ENCODE data around the gene PEAK1. TPM values are rescaled to one million over a fixed set of nuclear protein-coding genes. Genes with fewer than 3 reads are reported as not detected.

PEAK1 gene
- total and polyA plus RNA-seq, 7 donors = 4.0 to 32.1 (median 25.3) TPM

DNA sequence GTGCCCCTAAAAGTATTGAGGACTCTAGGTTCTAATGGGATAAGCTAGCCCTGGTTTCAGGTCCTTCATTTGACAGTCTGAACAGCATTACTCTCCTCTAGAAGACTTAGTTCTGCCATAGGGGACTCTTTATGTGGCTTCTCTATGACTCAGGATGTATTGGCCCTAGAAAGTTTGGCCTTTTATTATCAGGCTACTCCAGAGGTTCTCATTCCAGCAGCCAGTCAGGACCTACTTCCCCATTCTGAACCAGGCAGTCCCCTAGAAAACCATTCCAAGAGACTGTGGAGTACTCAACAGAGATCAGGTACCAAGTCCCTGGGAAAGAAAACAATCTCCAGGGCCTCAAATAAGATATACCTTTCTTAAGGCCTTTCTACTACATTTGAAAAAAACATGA is 191.1 kb downstream of the PEAK1 start:
- Histone ChIP-seq H3K4me1 (no peaks in the 10 kb centered on the region), H3K27ac (no peak overlapping the region), H3K36me3 (ENCODE audit: insufficient read depth in 1 of 2, low read depth in 1 of 2) (no peaks in the 10 kb centered on the region), H3K9me3 (no peaks in the 10 kb centered on the region), H3K27me3 (ENCODE audit: insufficient read depth in 3 of 3, low read length in 2 of 3) (no peaks in the 10 kb centered on the region), H3K4me3 (no peak overlapping the region)
- no peak for DNase-seq
- TF ChIP-seq, protein P1, sequence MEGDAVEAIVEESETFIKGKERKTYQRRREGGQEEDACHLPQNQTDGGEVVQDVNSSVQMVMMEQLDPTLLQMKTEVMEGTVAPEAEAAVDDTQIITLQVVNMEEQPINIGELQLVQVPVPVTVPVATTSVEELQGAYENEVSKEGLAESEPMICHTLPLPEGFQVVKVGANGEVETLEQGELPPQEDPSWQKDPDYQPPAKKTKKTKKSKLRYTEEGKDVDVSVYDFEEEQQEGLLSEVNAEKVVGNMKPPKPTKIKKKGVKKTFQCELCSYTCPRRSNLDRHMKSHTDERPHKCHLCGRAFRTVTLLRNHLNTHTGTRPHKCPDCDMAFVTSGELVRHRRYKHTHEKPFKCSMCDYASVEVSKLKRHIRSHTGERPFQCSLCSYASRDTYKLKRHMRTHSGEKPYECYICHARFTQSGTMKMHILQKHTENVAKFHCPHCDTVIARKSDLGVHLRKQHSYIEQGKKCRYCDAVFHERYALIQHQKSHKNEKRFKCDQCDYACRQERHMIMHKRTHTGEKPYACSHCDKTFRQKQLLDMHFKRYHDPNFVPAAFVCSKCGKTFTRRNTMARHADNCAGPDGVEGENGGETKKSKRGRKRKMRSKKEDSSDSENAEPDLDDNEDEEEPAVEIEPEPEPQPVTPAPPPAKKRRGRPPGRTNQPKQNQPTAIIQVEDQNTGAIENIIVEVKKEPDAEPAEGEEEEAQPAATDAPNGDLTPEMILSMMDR (IDR thresholded peaks at IDR 0.05) = no peak
- intact Hi-C loops (cut with DNase I) = no loop called here
- ATAC-seq = no peak

DNA sequence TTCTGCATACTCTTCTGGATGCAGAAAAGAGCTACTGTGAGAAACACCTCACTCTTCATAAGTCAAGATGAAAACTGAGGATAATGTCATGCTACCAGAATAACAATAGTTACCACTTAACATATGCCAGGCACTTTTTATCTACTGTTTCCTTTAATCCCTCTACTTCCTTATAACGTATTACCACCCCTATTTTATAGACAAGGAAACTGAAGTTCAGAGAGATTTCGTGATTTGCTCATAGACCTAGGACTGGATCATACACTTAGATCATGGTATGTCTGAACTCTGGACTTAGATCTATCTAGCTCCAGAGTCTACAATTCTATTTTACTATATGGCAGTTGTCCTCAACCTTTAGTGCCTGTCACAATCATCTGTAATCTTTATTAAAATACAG is 193.3 kb downstream of the PEAK1 start:
- WGBS, 3 donors = 70 to 80% (median 80%) methylated on average over 2 of the region's 2 CpGs
- Histone ChIP-seq H3K27ac (no peak overlapping the region), H3K9me3 (no peaks in the 10 kb centered on the region), H3K36me3 (ENCODE audit: insufficient read depth in 1 of 2, low read depth in 1 of 2) (no peaks in the 10 kb centered on the region), H3K27me3 (ENCODE audit: insufficient read depth in 3 of 3, low read length in 2 of 3) (no peaks in the 10 kb centered on the region), H3K4me1 (no peaks in the 10 kb centered on the region), H3K4me3 (no peak overlapping the region)
- DNase-seq = no peak
- intact Hi-C loops (cut with DNase I) = no loop called here
- ATAC-seq = no peak
- TF ChIP-seq, protein P1 (IDR thresholded peaks at IDR 0.05) = no peak

DNA sequence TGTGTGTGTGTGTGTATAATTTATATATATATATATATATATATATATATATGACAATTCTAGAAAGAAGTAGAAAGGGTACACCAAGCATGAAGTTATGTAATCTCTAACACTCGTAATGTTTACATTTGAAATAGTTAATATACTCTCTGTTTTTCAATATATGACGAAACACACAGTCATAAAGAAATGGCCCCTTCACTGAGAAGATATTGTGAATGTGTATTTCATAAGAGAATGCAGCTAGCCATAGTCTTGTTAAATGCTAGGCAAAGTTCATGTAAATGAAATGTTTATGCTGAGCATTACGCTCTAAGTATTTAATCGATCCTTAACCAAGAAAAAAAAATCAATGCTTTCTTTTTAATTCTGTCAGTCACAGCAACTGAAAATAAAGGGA is 194.3 kb downstream of the PEAK1 start:
- TF ChIP-seq, protein P1 (IDR thresholded peaks at IDR 0.05) = no peak
- intact Hi-C loops (cut with DNase I) = no loop called here
- no peak overlapping the region for H3K4me3 ChIP-seq
- H3K4me1 ChIP-seq = no peaks in the 10 kb centered on the region
- H3K36me3 ChIP-seq (ENCODE audit: insufficient read depth in 1 of 2, low read depth in 1 of 2) = no peaks in the 10 kb centered on the region
- H3K9me3 ChIP-seq = no peaks in the 10 kb centered on the region
- ATAC-seq (no peak), DNase-seq (no peak)
- 94 to 95% (median 95%) methylated on average over 4 of the region's 4 CpGs for WGBS, 3 donors
- no peaks in the 10 kb centered on the region for H3K27me3 ChIP-seq (ENCODE audit: insufficient read depth in 3 of 3, low read length in 2 of 3)
- H3K27ac ChIP-seq = no peak overlapping the region

DNA sequence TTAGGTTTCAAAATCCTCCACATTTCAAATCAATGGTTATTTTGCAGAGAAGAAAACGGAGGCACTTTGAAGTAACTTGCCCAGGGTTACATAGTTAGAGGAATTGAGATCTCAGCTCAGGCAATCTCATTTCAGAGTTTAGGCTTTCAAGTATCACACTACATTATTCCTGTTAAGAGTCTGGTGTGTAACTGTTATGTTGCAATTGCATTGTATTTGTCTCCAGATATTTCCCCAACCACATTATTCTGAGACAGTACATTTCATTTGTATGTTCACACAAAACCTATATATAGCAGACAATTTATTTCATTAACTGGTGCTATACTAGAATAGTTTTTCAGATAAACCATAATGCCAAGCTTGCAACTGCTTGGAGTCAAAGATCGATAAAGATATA is 194.8 kb downstream of the PEAK1 start:
- intact Hi-C loops (cut with DNase I) = no loop called here
- no peaks in the 10 kb centered on the region for H3K9me3 ChIP-seq
- H3K27ac ChIP-seq = no peak overlapping the region
- ATAC-seq (no peak), DNase-seq (no peak)
- TF ChIP-seq, protein P1 (IDR thresholded peaks at IDR 0.05) = no peak
- 78 to 86% (median 79%) methylated on average over 2 of the region's 2 CpGs for WGBS, 3 donors
- no peaks in the 10 kb centered on the region for H3K27me3 ChIP-seq (ENCODE audit: insufficient read depth in 3 of 3, low read length in 2 of 3)
- no peaks in the 10 kb centered on the region for H3K36me3 ChIP-seq (ENCODE audit: insufficient read depth in 1 of 2, low read depth in 1 of 2)
- no peak overlapping the region for H3K4me3 ChIP-seq
- no peaks in the 10 kb centered on the region for H3K4me1 ChIP-seq

DNA sequence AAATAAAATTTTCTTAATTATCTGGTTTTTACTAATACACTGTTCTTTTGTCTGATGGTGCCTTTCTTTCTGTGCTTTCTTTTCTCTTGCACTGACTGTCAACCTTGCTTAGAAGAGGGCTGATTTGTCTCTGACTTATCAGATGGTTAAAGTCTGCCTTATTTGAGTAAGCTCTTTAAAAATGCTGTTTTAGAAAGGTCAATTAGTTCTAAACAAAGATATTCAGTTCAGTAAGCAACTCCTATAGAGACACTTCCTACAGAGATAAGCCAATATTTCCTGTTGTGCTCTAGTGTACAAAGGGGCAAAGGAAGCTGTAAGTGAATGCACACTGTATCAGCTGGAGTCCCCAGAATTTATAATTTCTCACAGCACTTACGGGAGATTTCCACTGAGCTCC is 195.6 kb downstream of the PEAK1 start:
- intact Hi-C loops (cut with DNase I) = no loop called here
- no peaks in the 10 kb centered on the region for H3K4me1 ChIP-seq
- no peaks in the 10 kb centered on the region for H3K9me3 ChIP-seq
- no peaks in the 10 kb centered on the region for H3K27me3 ChIP-seq (ENCODE audit: insufficient read depth in 3 of 3, low read length in 2 of 3)
- DNase-seq = no peak
- WGBS, 3 donors = 71 to 81% (median 75%) methylated on average over 1 of the region's 1 CpG
- H3K36me3 ChIP-seq (ENCODE audit: insufficient read depth in 1 of 2, low read depth in 1 of 2) = no peaks in the 10 kb centered on the region
- ATAC-seq = no peak
- H3K4me3 ChIP-seq = no peak overlapping the region
- no peak overlapping the region for H3K27ac ChIP-seq
- TF ChIP-seq, protein P1 (IDR thresholded peaks at IDR 0.05) = no peak
